Measurements from ENCODE around the gene DCDC1. TPM values are rescaled to one million over a fixed set of nuclear protein-coding genes. Genes with fewer than 3 reads are reported as not detected.
A peak's percentile ranks its signal among the peaks of the same experiment; 100 is the strongest.

Gene DCDC1
- total RNA-seq, 4 donors from 2014 or later = 0.17 TPM; not detected in 3

DNA sequence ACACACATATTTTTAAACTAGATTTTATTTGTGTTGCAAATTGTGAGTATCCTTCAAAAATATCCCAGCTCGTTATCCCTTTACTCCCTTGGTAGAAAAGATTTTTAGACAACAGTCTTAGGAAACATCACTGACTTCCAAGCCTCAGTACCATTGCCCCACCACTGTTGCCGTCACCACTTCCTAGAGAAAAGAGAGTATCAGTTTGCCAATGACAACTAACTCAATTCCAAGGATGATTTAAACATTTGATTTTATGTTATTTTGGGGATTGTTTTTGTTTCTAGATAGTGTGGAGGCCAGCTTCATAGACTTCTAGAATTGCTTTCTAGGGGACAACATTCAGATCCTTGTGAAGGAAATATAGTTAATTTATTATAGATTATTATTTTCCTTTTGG is 509.4 kb downstream of the DCDC1 start:
- no peak for TF ChIP-seq POLR2AphosphoS5 (IDR thresholded peaks at IDR 0.05)
- no peak for TF ChIP-seq POLR2A (IDR thresholded peaks at IDR 0.05; ENCODE audit: low read depth)
- TF ChIP-seq, protein P1, sequence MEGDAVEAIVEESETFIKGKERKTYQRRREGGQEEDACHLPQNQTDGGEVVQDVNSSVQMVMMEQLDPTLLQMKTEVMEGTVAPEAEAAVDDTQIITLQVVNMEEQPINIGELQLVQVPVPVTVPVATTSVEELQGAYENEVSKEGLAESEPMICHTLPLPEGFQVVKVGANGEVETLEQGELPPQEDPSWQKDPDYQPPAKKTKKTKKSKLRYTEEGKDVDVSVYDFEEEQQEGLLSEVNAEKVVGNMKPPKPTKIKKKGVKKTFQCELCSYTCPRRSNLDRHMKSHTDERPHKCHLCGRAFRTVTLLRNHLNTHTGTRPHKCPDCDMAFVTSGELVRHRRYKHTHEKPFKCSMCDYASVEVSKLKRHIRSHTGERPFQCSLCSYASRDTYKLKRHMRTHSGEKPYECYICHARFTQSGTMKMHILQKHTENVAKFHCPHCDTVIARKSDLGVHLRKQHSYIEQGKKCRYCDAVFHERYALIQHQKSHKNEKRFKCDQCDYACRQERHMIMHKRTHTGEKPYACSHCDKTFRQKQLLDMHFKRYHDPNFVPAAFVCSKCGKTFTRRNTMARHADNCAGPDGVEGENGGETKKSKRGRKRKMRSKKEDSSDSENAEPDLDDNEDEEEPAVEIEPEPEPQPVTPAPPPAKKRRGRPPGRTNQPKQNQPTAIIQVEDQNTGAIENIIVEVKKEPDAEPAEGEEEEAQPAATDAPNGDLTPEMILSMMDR (IDR thresholded peaks at IDR 0.05) = no peak
- no peak for TF ChIP-seq EP300 (IDR thresholded peaks at IDR 0.05)
- peaks cover 0 to 2% (median 0%) of the 10 kb centered on the region in 4 donors for H3K4me1 ChIP-seq
- H3K27ac ChIP-seq (replicated peaks in 1 of 4) = no peak overlapping the region
- intact Hi-C loops (cut with DNase I) = no loop called here
- DNase-seq (ENCODE audit: extremely low spot score) = no peak
- no peaks in the 10 kb centered on the region for H3K9me3 ChIP-seq
- WGBS = 87% methylated on average over 2 of the region's 2 CpGs
- H3K4me3 ChIP-seq = no peak overlapping the region
- H3K27me3 ChIP-seq = no peaks in the 10 kb centered on the region
- no peaks in the 10 kb centered on the region for H3K36me3 ChIP-seq

DNA sequence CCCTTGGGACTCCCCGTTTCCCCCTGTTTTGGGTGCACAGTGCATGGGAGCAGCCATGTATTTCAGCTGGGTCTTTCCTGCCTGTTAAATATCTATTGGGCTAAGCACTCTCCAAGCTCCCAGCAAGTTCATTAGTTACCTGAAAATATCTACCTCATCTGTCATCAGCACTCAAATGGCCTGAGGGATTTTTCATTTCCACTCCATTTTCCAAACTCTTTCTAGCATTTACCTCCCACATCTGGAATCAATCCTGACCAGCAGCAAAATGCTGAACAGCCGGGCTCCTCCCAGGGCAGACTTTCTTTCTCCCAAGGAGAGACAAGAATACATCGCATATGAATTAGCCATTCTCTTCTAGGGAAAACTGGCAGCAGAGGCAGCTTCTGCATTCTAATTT is 509.9 kb downstream of the DCDC1 start:
- 73% methylated on average over 3 of the region's 3 CpGs for WGBS
- intact Hi-C loops (cut with DNase I) = loop anchor here (5.0 to 10.0 kb wide), 2 partner anchors 275 to 512 kb away; partner anchors contain the start of gene MPPED2
- Histone ChIP-seq H3K36me3 (no peaks in the 10 kb centered on the region), H3K9me3 (no peaks in the 10 kb centered on the region), H3K4me3 (no peak overlapping the region), H3K27me3 (no peaks in the 10 kb centered on the region), H3K27ac (replicated peaks in 1 of 4) (no peak overlapping the region), H3K4me1 (peaks cover 0 to 7% (median 0%) of the 10 kb centered on the region in 4 donors)
- no peak for TF ChIP-seq POLR2A (IDR thresholded peaks at IDR 0.05; ENCODE audit: low read depth)
- TF ChIP-seq, protein P1 (IDR thresholded peaks at IDR 0.05) = no peak
- TF ChIP-seq EP300 (IDR thresholded peaks at IDR 0.05) = no peak
- TF ChIP-seq POLR2AphosphoS5 (IDR thresholded peaks at IDR 0.05) = no peak
- DNase-seq (ENCODE audit: extremely low spot score) = no peak

DNA sequence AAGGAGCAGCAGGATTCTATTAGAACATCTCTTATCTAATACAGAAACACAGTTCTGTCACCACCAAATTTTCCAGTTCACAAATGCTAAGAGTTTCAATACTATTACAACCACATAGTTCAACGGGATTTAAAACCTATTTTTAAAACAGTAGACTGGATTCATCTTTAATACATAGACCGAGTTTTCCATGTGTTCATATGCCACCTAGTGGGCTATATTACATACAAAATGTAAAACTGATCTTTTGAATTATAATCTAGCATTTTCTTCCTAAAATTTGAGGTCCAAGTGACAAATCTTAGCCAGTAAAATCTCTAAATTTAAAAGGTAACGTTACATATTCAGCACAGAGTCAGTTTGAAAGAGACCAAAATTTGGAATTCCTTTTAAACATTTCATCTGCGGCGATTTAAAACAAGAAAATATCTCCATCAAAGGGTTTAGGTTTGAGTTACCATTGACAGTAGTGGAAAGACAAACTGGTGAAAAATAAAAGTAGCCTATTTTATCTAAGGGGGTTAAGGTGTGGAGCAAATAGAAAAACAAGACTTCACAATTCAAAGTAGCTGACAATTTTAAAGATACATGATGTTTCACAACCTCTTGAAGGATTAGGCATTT is 514.0 kb downstream of the DCDC1 start:
- H3K27ac ChIP-seq (replicated peaks in 1 of 4) = no peak overlapping the region
- H3K9me3 ChIP-seq = no peaks in the 10 kb centered on the region
- no peaks in the 10 kb centered on the region for H3K27me3 ChIP-seq
- no peak overlapping the region for H3K4me3 ChIP-seq
- no peak for TF ChIP-seq POLR2AphosphoS5 (IDR thresholded peaks at IDR 0.05)
- TF ChIP-seq, protein P1 (IDR thresholded peaks at IDR 0.05) = peak; percentile 40 to 49 (median 48)
- H3K4me1 ChIP-seq = peaks cover 0 to 9% (median 0%) of the 10 kb centered on the region in 4 donors
- H3K36me3 ChIP-seq = no peaks in the 10 kb centered on the region
- WGBS = 48% methylated on average over 5 of the region's 5 CpGs
- DNase-seq (ENCODE audit: extremely low spot score) = no peak
- intact Hi-C loops (cut with DNase I) = loop anchor here (5.0 to 10.0 kb wide), 2 partner anchors 271 to 508 kb away; partner anchors contain the start of gene MPPED2

DNA sequence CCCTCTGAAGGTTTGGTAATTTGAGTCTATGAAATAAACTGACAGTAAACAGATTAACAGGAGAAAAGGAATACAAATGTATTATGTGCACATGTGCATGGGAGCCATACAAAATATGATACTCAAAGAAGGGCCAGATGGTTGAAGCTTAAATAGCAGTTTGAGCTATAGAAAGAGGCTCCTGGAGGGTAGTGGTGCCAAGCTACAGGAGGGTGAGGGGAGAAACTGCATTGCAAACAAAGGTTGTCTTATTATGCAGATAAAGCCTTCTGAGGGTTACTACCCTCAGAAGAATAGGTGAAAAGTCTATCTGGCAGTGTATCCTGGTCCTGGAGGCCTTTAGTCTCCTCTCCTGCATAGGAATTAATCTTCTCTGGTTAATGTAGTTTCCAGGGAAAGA is 516.1 kb downstream of the DCDC1 start:
- no peaks in the 10 kb centered on the region for H3K36me3 ChIP-seq
- no peak for DNase-seq (ENCODE audit: extremely low spot score)
- H3K27ac ChIP-seq (replicated peaks in 1 of 4) = no peak overlapping the region
- H3K4me1 ChIP-seq = peaks cover 0 to 9% (median 0%) of the 10 kb centered on the region in 4 donors
- no peak overlapping the region for H3K4me3 ChIP-seq
- intact Hi-C loops (cut with DNase I) = loop anchor here (10.0 kb wide), 1 partner anchor 269 kb away; the partner anchor contains the start of gene MPPED2
- no peak for TF ChIP-seq POLR2AphosphoS5 (IDR thresholded peaks at IDR 0.05)
- TF ChIP-seq EP300 (IDR thresholded peaks at IDR 0.05) = no peak
- no peak for TF ChIP-seq POLR2A (IDR thresholded peaks at IDR 0.05; ENCODE audit: low read depth)
- TF ChIP-seq, protein P1 (IDR thresholded peaks at IDR 0.05) = no peak
- no peaks in the 10 kb centered on the region for H3K9me3 ChIP-seq
- no peaks in the 10 kb centered on the region for H3K27me3 ChIP-seq

Data from esophagus muscularis mucosa (tissue), 4 donors.